Inflammatory macrophage treated with lipopolysaccharide for 1 hour (primary cell): ENCODE results near the gene AJAP1.

Experiments
- DNase-seq, 2 donors: peaks; one replicate each; pipeline ENCODE4 v3.0.0-alpha.2; 2020 to 2022

Gene AJAP1

GRCh38 chr1:4703646-4704045, 49.2 kb downstream of the AJAP1 start:
- DNase-seq: no peak

GRCh38 chr1:4708840-4709507, 54.6 kb downstream of the AJAP1 start:
- no peak for DNase-seq

- no peak for DNase-seq
Measured at GRCh38 chr1:4709641-4710040, 55.2 kb downstream of the AJAP1 start.

GRCh38 chr1:4710592-4711415, 56.4 kb downstream of the AJAP1 start:
- DNase-seq: no peak

GRCh38 chr1:4711416-4712275, 57.2 kb downstream of the AJAP1 start:
- no peak for DNase-seq

- no peak for DNase-seq
Measured at GRCh38 chr1:4713669-4714068, 59.3 kb downstream of the AJAP1 start.

GRCh38 chr1:4716406-4716805, 62.0 kb downstream of the AJAP1 start:
- no peak for DNase-seq

GRCh38 chr1:4718071-4718470, 63.7 kb downstream of the AJAP1 start:
- no peak for DNase-seq

GRCh38 chr1:4723106-4723505, 68.7 kb downstream of the AJAP1 start:
- no peak for DNase-seq

- no peak for DNase-seq
Measured at GRCh38 chr1:4724001-4724400, 69.6 kb downstream of the AJAP1 start.

GRCh38 chr1:4724695-4725250, 70.4 kb downstream of the AJAP1 start:
- DNase-seq: no peak

GRCh38 chr1:4725416-4725815, 71.0 kb downstream of the AJAP1 start:
- DNase-seq: no peak

GRCh38 chr1:4726620-4727341, 72.4 kb downstream of the AJAP1 start:
- DNase-seq: no peak

- no peak for DNase-seq
Measured at GRCh38 chr1:4728319-4729089, 74.1 kb downstream of the AJAP1 start.

- no peak for DNase-seq
Measured at GRCh38 chr1:4729090-4729471, 74.7 kb downstream of the AJAP1 start.

GRCh38 chr1:4730078-4730477, 75.7 kb downstream of the AJAP1 start:
- DNase-seq: no peak

GRCh38 chr1:4733446-4734177, 79.2 kb downstream of the AJAP1 start:
- DNase-seq: no peak

- no peak for DNase-seq
Measured at GRCh38 chr1:4734219-4734618, 79.8 kb downstream of the AJAP1 start.

GRCh38 chr1:4734791-4735190, 80.4 kb downstream of the AJAP1 start:
- no peak for DNase-seq

- peak; percentile 18 to 55 for DNase-seq
Measured at GRCh38 chr1:4736254-4736653, 81.8 kb downstream of the AJAP1 start.

GRCh38 chr1:4741876-4742423, 87.5 kb downstream of the AJAP1 start:
- DNase-seq: no peak
